Brain microvascular endothelial cell (primary cell): ENCODE measurements around the gene PRR36.

ENCODE experiments used
- DNase-seq: peaks from one replicate; pipeline ENCODE4 v3.0.0-alpha.2; 2020
- H3K27ac ChIP-seq: fragments of 250-450 bp; sonication (Bioruptor Pico); 2 replicates; pipeline ENCODE4 v1.5.1; 2020; ENCODE audit warnings: mild to moderate bottlenecking, moderate library complexity
- H3K27me3 ChIP-seq: fragments of 250-450 bp; sonication (Bioruptor Pico); replicated peaks from 2 replicates; pipeline ENCODE4 v1.5.1; 2020; ENCODE audit warnings: mild to moderate bottlenecking
- H3K36me3 ChIP-seq: fragments of 250-450 bp; sonication (Bioruptor Pico); replicated peaks from 2 replicates; pipeline ENCODE4 v1.5.1; 2020; ENCODE audit warnings: mild to moderate bottlenecking
- H3K4me3 ChIP-seq: 2 replicates; pipeline ENCODE4 v1.5.1; 2011; ENCODE audit warnings: low read depth, mild to moderate bottlenecking, control low read depth, low read length, moderate library complexity
- in situ Hi-C: cut with HindIII; loops from 2 replicates; pipeline ENCODE4 v1.10.0; 2017; ENCODE audit warnings: low sequenced_read_pairs, low pct_ligation_motif_present
- TF ChIP-seq, protein P1 (sequence below): IDR thresholded peaks from 2 replicates; pipeline ENCODE4 v1.5.1; 2011; ENCODE audit warnings: low read depth, mild to moderate bottlenecking, moderate library complexity, low read length, control low read depth, inconsistent platforms; ENCODE audit errors: missing control alignments

PRR36 gene

GRCh38 chr19:7856109-7856591 lies 18.0 kb downstream of the PRR36 start:
- Histone ChIP-seq H3K4me3 (no peak overlapping the region), H3K27ac (no peak overlapping the region), H3K27me3 (no peaks in the 10 kb centered on the region), H3K36me3 (no peaks in the 10 kb centered on the region)
- no peak for DNase-seq
- TF ChIP-seq, protein P1, sequence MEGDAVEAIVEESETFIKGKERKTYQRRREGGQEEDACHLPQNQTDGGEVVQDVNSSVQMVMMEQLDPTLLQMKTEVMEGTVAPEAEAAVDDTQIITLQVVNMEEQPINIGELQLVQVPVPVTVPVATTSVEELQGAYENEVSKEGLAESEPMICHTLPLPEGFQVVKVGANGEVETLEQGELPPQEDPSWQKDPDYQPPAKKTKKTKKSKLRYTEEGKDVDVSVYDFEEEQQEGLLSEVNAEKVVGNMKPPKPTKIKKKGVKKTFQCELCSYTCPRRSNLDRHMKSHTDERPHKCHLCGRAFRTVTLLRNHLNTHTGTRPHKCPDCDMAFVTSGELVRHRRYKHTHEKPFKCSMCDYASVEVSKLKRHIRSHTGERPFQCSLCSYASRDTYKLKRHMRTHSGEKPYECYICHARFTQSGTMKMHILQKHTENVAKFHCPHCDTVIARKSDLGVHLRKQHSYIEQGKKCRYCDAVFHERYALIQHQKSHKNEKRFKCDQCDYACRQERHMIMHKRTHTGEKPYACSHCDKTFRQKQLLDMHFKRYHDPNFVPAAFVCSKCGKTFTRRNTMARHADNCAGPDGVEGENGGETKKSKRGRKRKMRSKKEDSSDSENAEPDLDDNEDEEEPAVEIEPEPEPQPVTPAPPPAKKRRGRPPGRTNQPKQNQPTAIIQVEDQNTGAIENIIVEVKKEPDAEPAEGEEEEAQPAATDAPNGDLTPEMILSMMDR, result no peak
- in situ Hi-C loops, result no loop called here

- Histone ChIP-seq H3K36me3 (no peaks in the 10 kb centered on the region), H3K4me3 (no peak overlapping the region), H3K27me3 (no peaks in the 10 kb centered on the region), H3K27ac (no peak overlapping the region)
- DNase-seq, result no peak
- TF ChIP-seq, protein P1, result no peak
- in situ Hi-C loops, result no loop called here
Measured at GRCh38 chr19:7855426-7856108, 18.6 kb downstream of the PRR36 start.

GRCh38 chr19:7853770-7854128 lies 20.4 kb downstream of the PRR36 start:
- H3K4me3 ChIP-seq, result no peak overlapping the region
- in situ Hi-C loops, result no loop called here

GRCh38 chr19:7852851-7853769 lies 21.1 kb downstream of the PRR36 start:
- H3K27me3 ChIP-seq, result no peaks in the 10 kb centered on the region
- TF ChIP-seq, protein P1, result peak; percentile 83
- no peak overlapping the region for H3K27ac ChIP-seq
- DNase-seq, result no peak
- H3K4me3 ChIP-seq, result no peak overlapping the region
- H3K36me3 ChIP-seq, result peaks cover 3% of the 10 kb centered on the region
- in situ Hi-C loops, result no loop called here

More at GRCh38 chr19:7853770-7854128, 20.4 kb downstream of the PRR36 start:
- Histone ChIP-seq H3K27me3 (no peaks in the 10 kb centered on the region), H3K27ac (no peak overlapping the region), H3K36me3 (peaks cover 3% of the 10 kb centered on the region)
- no peak for DNase-seq
- TF ChIP-seq, protein P1, result no peak

DNA sequence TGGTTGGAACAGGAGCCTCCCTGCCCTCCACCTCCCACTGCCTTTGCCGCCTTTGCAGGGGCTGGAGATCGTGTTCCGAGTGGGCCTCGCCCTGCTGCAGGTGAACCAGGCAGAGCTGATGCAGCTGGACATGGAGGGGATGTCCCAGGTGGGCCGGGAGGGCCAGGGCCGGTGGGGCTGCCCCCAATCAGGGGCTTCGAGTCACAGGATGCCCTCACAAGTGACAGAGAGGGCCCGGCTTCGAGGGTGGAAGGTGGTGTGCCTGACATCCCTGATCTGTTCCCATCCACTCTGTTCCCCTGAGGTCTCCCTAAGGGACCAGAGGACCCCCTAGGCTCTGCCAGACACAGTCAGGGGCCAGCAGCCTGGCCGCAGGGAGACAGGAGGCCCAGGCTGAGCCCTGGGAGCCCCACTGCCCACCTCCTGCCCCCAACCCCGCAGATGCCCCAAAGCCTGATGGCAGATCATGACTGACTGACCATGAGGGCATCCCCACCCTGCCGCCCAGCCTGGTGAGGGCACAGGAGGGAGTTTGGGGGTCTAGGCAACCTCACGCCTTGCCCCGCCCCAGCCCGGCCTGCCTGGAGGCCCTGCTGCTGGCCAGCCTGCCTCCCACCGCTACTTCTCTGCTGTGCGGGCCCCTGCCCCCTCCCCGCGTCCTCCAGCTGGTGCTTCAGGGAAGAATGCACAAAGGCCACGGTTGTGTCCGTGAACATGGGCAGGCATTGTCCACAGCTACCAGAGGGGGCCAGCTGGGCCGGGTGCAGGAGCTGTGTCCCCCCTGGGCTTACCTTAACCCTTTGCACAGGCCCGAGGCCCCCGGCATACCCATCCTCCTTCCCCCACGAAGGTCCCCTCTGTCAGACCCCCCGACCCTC lies 22.3 kb downstream of the PRR36 start:
- in situ Hi-C loops, result no loop called here
- DNase-seq, result no peak
- no peak overlapping the region for H3K27ac ChIP-seq
- TF ChIP-seq, protein P1, result no peak
- H3K4me3 ChIP-seq, result no peak overlapping the region
- peaks cover 3% of the 10 kb centered on the region for H3K36me3 ChIP-seq
- no peaks in the 10 kb centered on the region for H3K27me3 ChIP-seq
